Measurements from ENCODE around the gene CXorf65.

Gene CXorf65

GRCh38 chrX:71109051-71109450 is 2.5 kb upstream of the CXorf65 start:
- no peak for DNase-seq
- in situ Hi-C loops (cut with HindIII; ENCODE audit: low pct_ligation_motif_present, low pct_unique_long_range_greater_than_20kb, low sequenced_read_pairs) = no loop called here

GRCh38 chrX:71107762-71108360 is 1.3 kb upstream of the CXorf65 start:
- in situ Hi-C loops (cut with HindIII; ENCODE audit: low pct_ligation_motif_present, low pct_unique_long_range_greater_than_20kb, low sequenced_read_pairs) = no loop called here
- no peak for DNase-seq

GRCh38 chrX:71107245-71107644 is 705 bp upstream of the CXorf65 start:
- in situ Hi-C loops (cut with HindIII; ENCODE audit: low pct_ligation_motif_present, low pct_unique_long_range_greater_than_20kb, low sequenced_read_pairs) = no loop called here
- no peak for DNase-seq

- no peak for DNase-seq
- in situ Hi-C loops (cut with HindIII; ENCODE audit: low pct_ligation_motif_present, low pct_unique_long_range_greater_than_20kb, low sequenced_read_pairs) = no loop called here
Observed at GRCh38 chrX:71105628-71106027, 912 bp downstream of the CXorf65 start.

GRCh38 chrX:71103110-71103983 is 3.2 kb downstream of the CXorf65 start:
- in situ Hi-C loops (cut with HindIII; ENCODE audit: low pct_ligation_motif_present, low pct_unique_long_range_greater_than_20kb, low sequenced_read_pairs) = no loop called here
- no peak for DNase-seq

GRCh38 chrX:71102292-71102691 is 4.2 kb downstream of the CXorf65 start:
- DNase-seq = no peak
- in situ Hi-C loops (cut with HindIII; ENCODE audit: low pct_ligation_motif_present, low pct_unique_long_range_greater_than_20kb, low sequenced_read_pairs) = no loop called here

GRCh38 chrX:71100581-71101505 is 5.7 kb downstream of the CXorf65 start:
- DNase-seq = no peak
- in situ Hi-C loops (cut with HindIII; ENCODE audit: low pct_ligation_motif_present, low pct_unique_long_range_greater_than_20kb, low sequenced_read_pairs) = no loop called here

GRCh38 chrX:71099736-71100135 is 6.8 kb downstream of the CXorf65 start:
- in situ Hi-C loops (cut with HindIII; ENCODE audit: low pct_ligation_motif_present, low pct_unique_long_range_greater_than_20kb, low sequenced_read_pairs) = no loop called here
- DNase-seq = no peak

GRCh38 chrX:71098951-71099506 is 7.5 kb downstream of the CXorf65 start:
- no peak for DNase-seq
- in situ Hi-C loops (cut with HindIII; ENCODE audit: low pct_ligation_motif_present, low pct_unique_long_range_greater_than_20kb, low sequenced_read_pairs) = no loop called here

GRCh38 chrX:71098302-71098701 is 8.2 kb downstream of the CXorf65 start:
- peak; percentile 44 for DNase-seq
- in situ Hi-C loops (cut with HindIII; ENCODE audit: low pct_ligation_motif_present, low pct_unique_long_range_greater_than_20kb, low sequenced_read_pairs) = no loop called here

- DNase-seq = no peak
- in situ Hi-C loops (cut with HindIII; ENCODE audit: low pct_ligation_motif_present, low pct_unique_long_range_greater_than_20kb, low sequenced_read_pairs) = no loop called here
Observed at GRCh38 chrX:71096760-71097032, 9.8 kb downstream of the CXorf65 start.

- in situ Hi-C loops (cut with HindIII; ENCODE audit: low pct_ligation_motif_present, low pct_unique_long_range_greater_than_20kb, low sequenced_read_pairs) = no loop called here
- no peak for DNase-seq
Observed at GRCh38 chrX:71095981-71096759, 10.4 kb downstream of the CXorf65 start.

- DNase-seq = peak; percentile 77
- in situ Hi-C loops (cut with HindIII; ENCODE audit: low pct_ligation_motif_present, low pct_unique_long_range_greater_than_20kb, low sequenced_read_pairs) = no loop called here
Observed at GRCh38 chrX:71095555-71095980, 11.0 kb downstream of the CXorf65 start, which contains the start of gene FOXO4. Gene FOXO4, plus strand, starts transcription at chrX:71095851. Its CDS starts 678 bp downstream, at chrX:71096529.

- DNase-seq = no peak
- in situ Hi-C loops (cut with HindIII; ENCODE audit: low pct_ligation_motif_present, low pct_unique_long_range_greater_than_20kb, low sequenced_read_pairs) = no loop called here
Observed at GRCh38 chrX:71095033-71095432, 11.5 kb downstream of the CXorf65 start.

- in situ Hi-C loops (cut with HindIII; ENCODE audit: low pct_ligation_motif_present, low pct_unique_long_range_greater_than_20kb, low sequenced_read_pairs) = no loop called here
- DNase-seq = no peak
Observed at GRCh38 chrX:71091263-71091662, 15.3 kb downstream of the CXorf65 start.

- in situ Hi-C loops (cut with HindIII; ENCODE audit: low pct_ligation_motif_present, low pct_unique_long_range_greater_than_20kb, low sequenced_read_pairs) = no loop called here
- DNase-seq = no peak
Observed at GRCh38 chrX:71085900-71086299, 20.6 kb downstream of the CXorf65 start.

- in situ Hi-C loops (cut with HindIII; ENCODE audit: low pct_ligation_motif_present, low pct_unique_long_range_greater_than_20kb, low sequenced_read_pairs) = no loop called here
Observed at GRCh38 chrX:71082822-71083221, 23.7 kb downstream of the CXorf65 start.

GRCh38 chrX:71082124-71082647 is 24.4 kb downstream of the CXorf65 start:
- no peak for DNase-seq
- in situ Hi-C loops (cut with HindIII; ENCODE audit: low pct_ligation_motif_present, low pct_unique_long_range_greater_than_20kb, low sequenced_read_pairs) = no loop called here

More at GRCh38 chrX:71082822-71083221, 23.7 kb downstream of the CXorf65 start:
- DNase-seq = no peak
